SK-N-MC (cell line): ENCODE results near the gene CCNQ.

Source experiments
- EZH2 ChIP-seq: fragments of 200-600 bp; sonication (generic); IDR thresholded peaks from one replicate; pipeline ENCODE4 v1.6.1; 2017; ENCODE audit warnings: antibody characterized with exemption
- POLR2AphosphoS5 ChIP-seq: IDR thresholded peaks from 2 replicates; pipeline ENCODE4 v1.6.1; 2012; ENCODE audit warnings: mild to moderate bottlenecking, low read depth, low read length, borderline replicate concordance

- no peak for TF ChIP-seq EZH2
- TF ChIP-seq POLR2AphosphoS5, result no peak
Observed at GRCh38 chrX:153582896-153583295, 16.0 kb downstream of the CCNQ start.
